Neuronal stem cell (in vitro differentiated cells): Measurements from ENCODE around the gene KRT3.

Experiments used
- DNase-seq: peaks from one replicate; pipeline ENCODE4 v3.0.0-alpha.2; 2013; ENCODE audit warnings: low spot score
- H2AFZ ChIP-seq: one replicate; pipeline ENCODE4 v1.6.1; 2013; ENCODE audit warnings: mild to moderate bottlenecking, low read length, inconsistent platforms
- H2AK5ac ChIP-seq: 2 replicates; pipeline ENCODE4 v1.6.1; 2013; ENCODE audit warnings: low read depth, mild to moderate bottlenecking, inconsistent platforms, low read length, moderate library complexity, mixed read lengths
- H2BK120ac ChIP-seq: 2 replicates; pipeline ENCODE4 v1.6.1; 2013; ENCODE audit warnings: low read depth, mild to moderate bottlenecking, inconsistent platforms, low read length, moderate library complexity, mixed read lengths
- H2BK12ac ChIP-seq: one replicate; pipeline ENCODE4 v1.6.1; 2013; ENCODE audit warnings: low read length, inconsistent platforms
- H2BK15ac ChIP-seq: 2 replicates; pipeline ENCODE4 v1.6.1; 2013; ENCODE audit warnings: mild to moderate bottlenecking, low read length, inconsistent platforms, mixed read lengths
- H2BK5ac ChIP-seq: one replicate; pipeline ENCODE4 v1.6.1; 2013; ENCODE audit warnings: inconsistent platforms, mild to moderate bottlenecking, low read length, moderate library complexity
- H3K14ac ChIP-seq: one replicate; pipeline ENCODE4 v1.6.1; 2013; ENCODE audit warnings: low read length, inconsistent platforms
- H3K18ac ChIP-seq: 2 replicates; pipeline ENCODE4 v1.6.1; 2013; ENCODE audit warnings: low read length, inconsistent platforms
- H3K23ac ChIP-seq: 2 replicates; pipeline ENCODE4 v1.6.1; 2013; ENCODE audit warnings: low read depth, mild to moderate bottlenecking, mixed read lengths, low read length, inconsistent platforms; ENCODE audit not compliant: poor library complexity
- H3K27ac ChIP-seq: replicated peaks from 3 replicates; pipeline ENCODE4 v1.5.1; 2013; ENCODE audit warnings: low read length, inconsistent platforms
- H3K27me3 ChIP-seq, 3 experiments: 2 replicates each; pipeline ENCODE4 v1.6.1; 2013; ENCODE audit warnings: low read length in 3 of 3, mild to moderate bottlenecking in 2 of 3, inconsistent platforms in 1 of 3, low read depth in 1 of 3, mixed read lengths in 1 of 3, moderate library complexity in 1 of 3; ENCODE audit not compliant: control insufficient read depth in 3 of 3, insufficient read depth in 3 of 3
- H3K36me3 ChIP-seq, 2 donors: replicated peaks in 1 of 2; 2 replicates each; pipeline ENCODE4 v1.6.1; 2013; ENCODE audit warnings: low read length in 2 of 2; ENCODE audit not compliant: control insufficient read depth in 2 of 2, insufficient read depth in 2 of 2
- H3K4ac ChIP-seq: 2 replicates; pipeline ENCODE4 v1.6.1; 2013; ENCODE audit warnings: inconsistent platforms, mild to moderate bottlenecking, low read length, moderate library complexity
- H3K4me1 ChIP-seq, 2 donors: 1 replicate in 1 of 2; 2 replicates in 1 of 2; pipeline ENCODE4 v1.6.1; 2013; ENCODE audit warnings: low read length in 2 of 2, low read depth in 1 of 2; ENCODE audit not compliant: control insufficient read depth in 2 of 2, insufficient read depth in 1 of 2
- H3K4me2 ChIP-seq: one replicate; pipeline ENCODE4 v1.6.1; 2013; ENCODE audit warnings: mild to moderate bottlenecking, low read length, inconsistent platforms; ENCODE audit not compliant: insufficient read depth, poor library complexity, severe bottlenecking
- H3K4me3 ChIP-seq, 2 donors: 2 replicates each; pipeline ENCODE4 v1.5.1; 2013; ENCODE audit warnings: low read length in 2 of 2, mild to moderate bottlenecking in 2 of 2, inconsistent platforms in 1 of 2, moderate library complexity in 1 of 2
- H3K79me1 ChIP-seq: one replicate; pipeline ENCODE4 v1.6.1; 2013; ENCODE audit warnings: low read depth, mild to moderate bottlenecking, inconsistent platforms, low read length, moderate library complexity
- H3K9ac ChIP-seq: one replicate; pipeline ENCODE4 v1.6.1; 2013; ENCODE audit warnings: mild to moderate bottlenecking, low read depth, low read length, inconsistent platforms; ENCODE audit not compliant: poor library complexity
- H3K9me3 ChIP-seq, 2 donors: replicated peaks in 1 of 2; 2 replicates each; pipeline versions ENCODE3 to v1.6.1; 2013; ENCODE audit warnings: low read length in 2 of 2, mild to moderate bottlenecking in 2 of 2, inconsistent platforms in 1 of 2, low read depth in 1 of 2, mixed read lengths in 1 of 2, moderate library complexity in 1 of 2; ENCODE audit not compliant: control insufficient read depth in 2 of 2, insufficient read depth in 1 of 2
- H4K8ac ChIP-seq: one replicate; pipeline ENCODE4 v1.6.1; 2013; ENCODE audit warnings: low read depth, mild to moderate bottlenecking, inconsistent platforms, low read length, moderate library complexity
- H4K91ac ChIP-seq: one replicate; pipeline ENCODE4 v1.6.1; 2013; ENCODE audit warnings: low read length, low read depth, mild to moderate bottlenecking, inconsistent platforms; ENCODE audit not compliant: poor library complexity
- WGBS, 2 donors: extraction: QIAGEN DNeasy Blood & Tissue Kit; methylation state at CpG; one replicate each; pipeline ENCODE4 v1.1.7; 2013; ENCODE audit warnings: missing lambda C conversion rate in 2 of 2, mixed read lengths in 1 of 2; ENCODE audit not compliant: insufficient read length in 2 of 2, insufficient replicate concordance in 1 of 2; ENCODE audit errors: extremely low coverage in 2 of 2; 5-methylcytosine and 5-hydroxymethylcytosine counted together

KRT3 gene

DNA sequence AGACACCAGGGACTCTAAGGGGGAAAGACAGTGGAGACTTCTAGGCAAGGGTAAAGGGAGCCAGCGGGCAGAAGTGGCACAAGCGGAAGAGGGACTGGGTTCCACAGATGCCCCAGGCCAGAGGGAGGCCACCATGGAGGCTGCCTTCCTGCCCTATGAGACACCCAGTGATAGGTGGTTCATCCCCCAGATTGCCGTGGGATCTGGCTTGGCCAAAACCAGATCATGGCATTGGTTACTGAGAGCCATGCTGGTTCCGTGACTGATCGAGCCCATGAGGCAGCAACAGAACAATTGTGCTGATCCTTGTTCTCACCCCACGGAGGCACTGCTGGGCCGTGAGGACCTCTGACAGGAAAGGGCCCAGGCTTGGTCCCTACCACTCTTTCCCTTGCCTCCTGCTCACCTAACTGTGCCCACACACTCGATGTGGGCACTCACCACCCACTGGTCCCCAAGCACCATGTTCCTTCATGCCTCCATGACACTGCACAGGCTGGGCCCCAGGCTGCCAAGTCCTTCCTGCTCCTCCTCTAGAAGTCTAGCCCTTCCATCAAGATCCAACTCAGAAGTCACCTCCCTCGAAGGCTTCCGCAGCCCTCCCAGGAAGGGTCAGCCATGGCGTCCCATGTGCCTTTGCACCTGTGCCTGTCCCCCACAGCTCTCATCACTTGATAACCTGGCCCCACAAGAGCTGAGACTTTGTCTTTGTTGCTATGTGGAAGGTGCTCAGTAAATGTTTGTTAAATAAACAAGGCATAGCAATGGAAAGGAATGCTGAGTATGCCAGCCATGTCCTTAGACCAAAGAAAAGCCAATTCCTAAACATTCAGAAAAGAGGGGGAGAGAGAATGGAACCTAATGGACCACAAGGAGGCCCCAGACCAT is 30.9 kb upstream of the KRT3 start:
- H4K8ac ChIP-seq = no peak overlapping the region
- peak overlapping the region; percentile 56 for H3K4ac ChIP-seq
- no peaks in the 10 kb centered on the region for H3K27me3 ChIP-seq
- H3K4me2 ChIP-seq = no peak overlapping the region
- H2BK15ac ChIP-seq = peak overlapping the region; percentile 82
- no peak overlapping the region for H4K91ac ChIP-seq
- H2AK5ac ChIP-seq = peak overlapping the region; percentile 59
- peak overlapping the region; percentile 77 for H3K14ac ChIP-seq
- H3K4me3 ChIP-seq = peak overlapping the region in 1 of 2 donors; percentile 36
- WGBS, 2 donors = no CpG with 5 or more reads among the region's 11 CpGs
- no peak overlapping the region for H2BK12ac ChIP-seq
- H3K4me1 ChIP-seq = peaks cover 0 to 12% of the 10 kb centered on the region in 2 donors
- no peaks in the 10 kb centered on the region for H3K9me3 ChIP-seq
- H3K9ac ChIP-seq = no peak overlapping the region
- DNase-seq = no peak
- peak overlapping the region; percentile 82 for H3K18ac ChIP-seq
- peak overlapping the region; percentile 52 for H2BK120ac ChIP-seq
- no peak overlapping the region for H2AFZ ChIP-seq
- no peaks in the 10 kb centered on the region for H3K36me3 ChIP-seq
- no peaks in the 10 kb centered on the region for H3K79me1 ChIP-seq
- no peak overlapping the region for H3K27ac ChIP-seq
- H3K23ac ChIP-seq = peak overlapping the region; percentile 16
- H2BK5ac ChIP-seq = no peak overlapping the region

DNA sequence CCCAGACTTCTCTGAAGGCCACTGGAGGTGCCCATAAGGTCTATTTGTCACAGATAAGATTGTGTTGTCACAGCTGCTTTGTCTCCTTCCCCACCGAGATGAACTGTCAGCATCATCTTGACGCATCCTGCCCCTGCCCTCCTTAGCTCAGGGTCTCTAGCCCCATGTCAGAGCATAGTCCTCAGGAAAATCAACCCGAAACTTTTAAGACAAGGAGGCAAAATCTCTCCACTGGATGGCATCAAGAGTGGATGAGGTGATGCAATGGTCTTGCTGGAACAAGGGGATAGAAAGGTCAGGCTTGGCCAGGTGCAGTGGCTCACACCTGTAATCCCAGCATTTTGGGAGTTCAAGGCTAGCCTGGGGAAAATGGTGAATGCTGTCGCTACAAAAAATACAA is 30.0 kb upstream of the KRT3 start:
- Histone ChIP-seq H3K36me3 (no peaks in the 10 kb centered on the region), H3K9me3 (no peaks in the 10 kb centered on the region), H3K27me3 (no peaks in the 10 kb centered on the region), H2BK15ac (no peak overlapping the region), H3K4me1 (peaks cover 0 to 18% of the 10 kb centered on the region in 2 donors), H3K4me3 (no peak overlapping the region), H2AFZ (no peak overlapping the region), H3K23ac (no peak overlapping the region), H2BK120ac (no peak overlapping the region), H3K4ac (no peak overlapping the region), H3K14ac (no peak overlapping the region), H2AK5ac (no peak overlapping the region), H3K4me2 (no peak overlapping the region), H3K79me1 (no peaks in the 10 kb centered on the region), H3K27ac (no peak overlapping the region), H2BK5ac (no peak overlapping the region), H3K9ac (no peak overlapping the region), H3K18ac (no peak overlapping the region), H2BK12ac (no peak overlapping the region), H4K91ac (no peak overlapping the region), H4K8ac (no peak overlapping the region)
- WGBS, 2 donors = no CpG with 5 or more reads among the region's 4 CpGs
- no peak for DNase-seq

DNA sequence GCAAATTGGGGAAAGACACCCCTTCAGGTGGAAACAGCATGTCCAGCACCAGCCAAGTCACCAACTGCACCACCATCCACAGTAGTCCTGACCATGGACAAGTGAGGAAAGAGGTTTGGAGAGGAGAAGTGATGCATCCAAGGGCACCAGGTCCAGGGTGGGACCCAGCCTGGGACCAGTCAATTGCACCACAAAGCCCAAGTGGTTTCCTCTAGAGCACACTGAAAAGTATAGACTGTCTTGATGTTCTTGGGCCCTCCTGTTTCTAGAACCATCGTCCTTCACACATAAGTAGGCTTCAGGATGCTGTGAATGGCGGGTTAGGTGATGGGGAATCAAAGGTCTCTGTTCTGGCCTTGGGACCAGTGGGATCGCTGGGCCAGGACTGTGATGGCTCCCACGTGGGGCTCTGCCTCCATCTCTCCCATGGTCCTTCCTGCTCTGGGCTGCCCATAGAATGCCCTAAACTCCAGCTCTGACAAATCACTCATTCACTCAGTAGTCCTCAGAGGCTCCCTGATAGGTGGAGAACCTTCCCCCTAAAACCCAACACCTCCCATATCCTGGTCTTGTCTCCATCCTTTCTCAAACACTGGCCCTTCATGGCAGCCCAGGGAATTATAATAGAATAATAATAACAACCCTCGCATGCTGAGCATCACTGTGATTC is 29.0 kb upstream of the KRT3 start:
- Histone ChIP-seq H3K4me2 (no peak overlapping the region), H4K91ac (no peak overlapping the region), H2BK12ac (peak overlapping the region; percentile 53), H3K9me3 (no peaks in the 10 kb centered on the region), H3K4me1 (peaks cover 0 to 26% of the 10 kb centered on the region in 2 donors), H3K14ac (peak overlapping the region; percentile 15), H3K23ac (no peak overlapping the region), H3K27me3 (peaks cover 0 to 8% (median 0%) of the 10 kb centered on the region in 3 experiments), H2BK5ac (no peak overlapping the region), H3K18ac (peak overlapping the region; percentile 21), H4K8ac (no peak overlapping the region), H2AK5ac (no peak overlapping the region), H2AFZ (no peak overlapping the region), H3K36me3 (no peaks in the 10 kb centered on the region), H3K79me1 (no peaks in the 10 kb centered on the region), H3K27ac (no peak overlapping the region), H3K4me3 (no peak overlapping the region), H2BK15ac (no peak overlapping the region), H2BK120ac (no peak overlapping the region), H3K9ac (no peak overlapping the region), H3K4ac (no peak overlapping the region)
- DNase-seq = no peak
- no CpG with 5 or more reads among the region's 5 CpGs for WGBS, 2 donors
